GM21619 (cell line): ENCODE results near the gene ZNF442.
"Not testable (repeated sequence)": the region's sequence is repeated elsewhere in the genome, so short reads cannot be mapped to it uniquely, and the experiment has no call there.

ENCODE experiments used
- ATAC-seq: cut with Tn5 transposase; IDR thresholded peaks from one replicate; pipeline ENCODE4 v1.9.1; 2021; ENCODE audit not compliant: unreplicated experiment

ZNF442 gene

GRCh38 chr19:12331211-12331941 lies 34.1 kb downstream of the ZNF442 start:
- peak; percentile 43 for ATAC-seq

- ATAC-seq = no peak
Measured at GRCh38 chr19:12330340-12330739, 35.1 kb downstream of the ZNF442 start.

DNA sequence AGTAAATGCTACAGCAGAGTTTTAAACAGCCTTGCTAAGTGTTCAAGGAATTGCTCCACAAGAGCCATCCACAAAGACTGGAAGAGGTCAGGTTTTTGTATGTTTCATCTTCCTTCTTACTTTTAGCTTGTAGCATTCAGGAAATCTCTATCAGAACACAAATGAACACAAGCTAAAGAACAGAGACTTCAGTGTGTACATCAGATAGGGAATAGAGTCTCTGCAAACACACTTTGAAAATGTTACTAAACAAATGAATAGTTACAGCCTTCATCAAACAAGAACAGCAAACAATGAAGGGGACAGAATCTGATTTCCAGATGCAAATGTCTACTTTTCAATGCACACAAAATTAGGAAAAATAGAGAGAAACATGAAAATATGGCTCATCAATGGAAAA lies 39.8 kb downstream of the ZNF442 start:
- ATAC-seq = no peak

- no peak for ATAC-seq
Measured at GRCh38 chr19:12318782-12319413, 46.6 kb downstream of the ZNF442 start.

GRCh38 chr19:12314553-12314952 lies 50.9 kb downstream of the ZNF442 start:
- no peak for ATAC-seq

DNA sequence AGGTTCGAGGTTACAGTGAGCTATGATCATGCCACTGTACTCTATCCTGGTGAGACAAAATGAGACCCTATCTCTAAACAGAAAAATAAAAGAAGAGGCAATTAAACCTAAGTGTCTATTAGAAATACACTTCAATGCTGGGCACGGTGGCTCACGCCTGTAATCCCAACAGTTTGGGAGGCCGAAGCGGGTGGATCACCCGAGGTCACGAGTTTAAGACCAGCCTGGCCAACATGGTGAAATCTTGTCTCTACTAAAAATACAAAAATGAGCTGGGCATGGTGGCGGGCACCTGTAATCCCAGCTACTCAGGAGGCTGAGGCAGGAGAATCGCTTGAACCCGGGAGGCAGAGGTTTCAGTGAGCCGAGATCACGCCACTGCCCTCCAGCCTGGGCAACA lies 56.6 kb downstream of the ZNF442 start:
- not testable (repeated sequence) for ATAC-seq
